Stimulated activated CD8-positive, alpha-beta memory T cell treated with anti-CD3 and anti-CD28 coated beads, Interleukin-4, amount 100 ng/mL, for 48 hours (primary cell): ENCODE results near the gene IQUB.
A peak's percentile ranks its signal among the peaks of the same experiment; 100 is the strongest.
"Not testable (repeated sequence)": the region's sequence is repeated elsewhere in the genome, so short reads cannot be mapped to it uniquely, and the experiment has no call there.

Source experiments
- DNase-seq: peaks from one replicate; pipeline ENCODE4 v3.0.0-alpha.2; 2020

Gene IQUB

DNA sequence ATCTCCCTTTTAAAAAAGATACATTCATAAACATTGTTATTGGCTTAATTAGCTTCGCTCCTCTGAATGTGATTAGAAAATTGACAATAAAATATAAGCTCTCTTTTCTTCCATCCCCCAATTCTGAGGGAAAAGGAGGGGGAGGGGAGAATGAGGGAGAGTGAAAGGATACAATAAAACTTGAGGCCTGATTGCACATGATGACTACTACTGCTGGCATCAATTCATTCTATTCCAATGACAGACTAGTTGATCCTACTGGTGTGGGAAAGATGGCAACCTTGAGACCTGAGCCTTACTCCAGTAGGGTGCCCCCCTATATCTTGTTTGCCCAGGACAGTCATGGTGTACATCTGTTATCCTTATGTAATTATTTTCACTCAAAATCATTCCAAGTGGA, 4.5 kb upstream of the IQUB start:
- DNase-seq: no peak

- DNase-seq: no peak
These were observed 3.9 kb upstream of the IQUB start for GRCh38 chr7:123538189-123538714.

- no peak for DNase-seq
These were observed 2.7 kb upstream of the IQUB start for GRCh38 chr7:123537026-123537642.

DNA sequence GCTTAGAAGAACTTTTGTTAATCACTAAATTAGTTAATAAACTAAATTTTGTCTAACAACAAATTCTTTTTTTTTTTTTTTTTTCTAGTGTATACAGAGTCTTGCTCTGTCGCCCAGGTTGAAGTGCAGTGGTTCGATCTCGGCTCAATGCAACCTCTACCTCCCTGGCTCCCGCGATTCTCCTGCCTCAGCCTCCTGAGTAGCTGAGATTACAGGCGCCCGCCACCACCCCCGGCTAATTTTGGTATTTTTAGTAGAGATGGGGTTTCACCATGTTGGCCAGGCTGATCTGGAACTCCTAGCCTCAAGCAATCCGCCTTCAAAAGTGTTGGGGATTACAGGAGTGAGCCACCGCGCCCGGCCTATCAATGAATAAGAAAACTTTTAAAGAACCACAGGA, 1.1 kb upstream of the IQUB start:
- DNase-seq: no peak

- DNase-seq: peak; percentile 23
These were observed 439 bp downstream of the IQUB start for GRCh38 chr7:123533929-123534382.

DNA sequence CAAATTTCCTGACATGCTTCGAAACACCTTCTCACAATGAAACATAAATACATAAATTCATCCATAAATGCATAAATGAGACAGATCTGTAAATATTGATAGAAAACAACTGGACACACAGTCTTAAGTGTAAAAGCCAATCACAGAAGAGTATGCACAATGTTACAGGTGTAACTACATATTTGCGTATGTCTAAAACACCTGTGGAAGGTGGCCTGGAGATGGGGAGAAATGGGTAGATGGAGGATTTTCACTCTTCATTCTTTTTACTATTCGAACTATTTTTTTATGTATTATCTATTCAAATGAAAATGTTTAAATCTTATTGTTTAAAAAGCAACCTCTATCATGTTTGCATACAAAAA, 860 bp downstream of the IQUB start:
- DNase-seq: no peak

DNA sequence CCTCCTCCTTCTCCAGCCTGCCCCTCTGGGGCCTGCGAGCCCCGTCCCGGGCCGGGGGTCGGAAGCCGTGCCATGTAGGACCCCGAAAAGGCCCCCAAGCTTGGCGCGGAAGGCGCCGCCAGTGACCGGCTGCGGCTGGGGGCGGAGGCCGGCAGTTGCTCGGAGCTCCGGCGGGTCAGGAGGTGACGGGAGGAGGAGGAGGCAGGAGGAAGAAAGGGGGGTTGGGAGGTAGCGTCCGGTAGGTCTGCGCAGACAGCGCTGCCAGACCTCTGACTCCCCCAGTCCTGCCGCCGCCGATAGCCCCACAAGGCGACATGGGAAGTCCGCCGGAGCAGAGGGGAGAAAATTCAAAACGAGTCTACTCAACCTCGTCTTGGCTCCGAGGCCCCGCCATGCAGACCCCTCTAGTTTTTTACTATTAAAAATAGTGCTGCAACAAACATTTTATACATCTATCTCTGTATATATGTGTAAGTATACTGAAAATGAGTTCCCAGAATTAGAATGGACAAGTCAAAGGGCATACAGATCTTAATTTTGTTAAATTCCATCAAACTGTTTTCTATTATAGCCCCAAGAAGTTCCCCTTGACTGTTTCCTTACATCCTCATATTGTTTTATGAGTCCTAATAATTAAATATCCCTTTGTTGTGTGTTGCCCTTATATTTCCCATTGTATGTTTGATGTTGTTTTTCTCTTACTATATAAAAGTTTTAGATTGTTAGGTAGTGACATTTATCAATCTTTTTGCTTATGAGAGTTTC, 1.4 kb downstream of the IQUB start:
- DNase-seq: peak; percentile 41

DNA sequence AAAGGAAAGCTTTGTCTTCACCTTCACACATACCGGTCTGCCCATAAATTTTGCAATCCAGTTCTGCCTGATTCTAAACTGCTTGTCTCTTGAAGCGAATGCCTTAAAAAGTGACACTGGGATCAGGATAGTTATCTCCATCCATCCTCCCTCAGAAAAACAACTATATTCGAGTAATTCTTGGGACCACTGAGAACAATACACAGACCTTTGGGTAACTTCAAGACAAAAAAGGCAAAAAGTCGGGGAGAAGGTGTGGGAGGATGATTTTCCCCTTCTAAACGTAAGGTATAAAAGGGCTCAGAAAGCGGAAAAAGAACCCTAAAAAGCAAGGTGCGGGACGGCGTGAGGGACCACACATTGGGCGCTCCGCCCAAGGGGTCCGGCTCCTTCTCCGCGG, 2.1 kb downstream of the IQUB start:
- not testable (repeated sequence) for DNase-seq

DNA sequence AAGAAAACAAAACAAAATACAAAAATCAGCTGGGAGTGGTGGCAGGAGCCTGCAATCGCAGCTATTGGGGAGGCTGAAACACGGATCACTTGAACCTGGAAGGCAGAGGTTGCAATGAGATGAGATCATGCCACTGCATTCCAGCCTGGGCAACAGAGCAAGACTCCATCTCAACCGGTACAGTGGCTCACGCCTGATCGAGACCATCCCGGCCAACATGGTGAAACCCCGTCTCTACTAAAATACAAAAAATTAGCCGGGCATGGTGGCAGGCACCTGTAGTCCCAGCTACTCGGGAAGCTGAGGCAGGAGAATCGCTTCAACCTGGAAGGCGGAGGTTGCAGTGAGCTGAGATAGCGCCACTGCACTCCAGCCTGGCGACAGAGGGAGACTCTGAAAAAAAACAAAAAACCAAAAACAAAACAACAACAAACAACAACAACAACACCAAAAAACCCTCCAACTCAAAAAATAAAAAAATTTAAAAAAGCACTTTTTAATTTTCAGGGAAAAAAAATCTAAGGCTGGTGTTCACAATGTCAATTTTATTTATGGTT, 4.3 kb downstream of the IQUB start:
- not testable (repeated sequence) for DNase-seq

- DNase-seq: no peak
These were observed 6.1 kb downstream of the IQUB start for GRCh38 chr7:123528265-123528664.

GRCh38 chr7:123527712-123528225, 6.6 kb downstream of the IQUB start:
- DNase-seq: not testable (repeated sequence)

GRCh38 chr7:123526533-123526932, 7.9 kb downstream of the IQUB start:
- not testable (repeated sequence) for DNase-seq

- no peak for DNase-seq
These were observed 12.3 kb downstream of the IQUB start for GRCh38 chr7:123522066-123522465.

DNA sequence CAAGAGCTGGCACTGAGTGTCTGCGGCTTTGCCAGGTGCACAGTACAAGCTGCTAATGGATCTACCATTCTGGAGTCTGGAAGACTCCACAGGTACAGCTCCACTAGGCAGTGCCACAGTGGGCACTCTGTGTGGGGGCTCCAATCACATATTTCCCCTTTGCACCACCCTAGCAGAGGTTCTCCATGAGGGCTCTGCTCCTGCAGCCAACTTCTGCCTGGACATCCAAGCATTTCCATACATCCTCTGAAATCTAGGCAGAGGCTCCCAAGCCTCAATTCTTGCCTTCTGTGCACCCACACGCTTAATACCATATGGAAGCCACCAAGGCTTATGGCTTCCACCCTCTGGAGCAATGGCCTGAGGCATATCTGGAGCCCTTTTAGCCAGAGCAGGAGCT, 29.2 kb downstream of the IQUB start:
- no peak for DNase-seq

DNA sequence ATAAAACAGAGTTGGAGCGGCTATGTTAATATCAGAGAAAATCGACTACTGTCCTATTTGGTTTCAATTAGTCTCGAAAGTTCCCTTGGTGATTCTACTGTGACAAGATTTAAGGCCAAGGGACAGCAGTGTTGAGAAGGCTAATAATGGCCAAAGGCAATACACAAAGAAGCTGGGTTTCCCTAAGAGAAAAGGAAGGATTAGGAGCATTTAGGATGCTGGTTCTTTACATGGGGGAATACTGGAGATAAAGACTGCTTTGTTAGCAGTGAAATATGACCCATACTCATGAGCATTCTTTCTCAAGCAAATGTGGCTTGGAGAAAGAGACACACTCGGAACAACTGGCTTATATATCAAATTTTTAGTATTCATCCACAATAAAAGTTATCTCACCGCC, 32.2 kb downstream of the IQUB start:
- no peak for DNase-seq

DNA sequence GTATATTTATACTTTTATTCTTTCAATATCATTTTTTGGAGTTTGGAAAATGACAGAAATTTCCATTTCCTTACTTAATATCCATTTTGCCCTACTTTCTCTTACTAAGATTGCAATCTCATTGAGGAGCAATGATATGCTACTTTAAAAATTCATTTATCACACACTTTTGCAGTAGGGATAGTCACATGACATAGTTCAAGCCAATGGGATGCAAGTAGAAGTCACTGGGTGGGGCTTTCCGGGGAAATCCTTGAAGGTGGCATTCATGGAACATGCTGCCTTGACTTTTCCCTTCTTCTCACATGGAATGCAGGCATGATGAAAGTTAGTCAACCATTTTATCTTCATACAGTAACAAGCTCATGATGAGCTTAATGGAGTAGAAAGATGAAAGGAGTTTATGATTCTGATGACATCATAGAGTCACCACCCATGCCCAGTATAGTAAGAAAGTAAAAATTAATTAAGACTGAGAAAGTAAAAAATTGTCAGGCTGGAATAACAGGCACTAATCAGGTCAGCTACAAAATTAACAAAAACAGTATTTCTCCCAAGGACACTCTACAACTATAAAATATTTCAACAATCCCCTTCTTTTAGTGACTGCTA, 33.4 kb downstream of the IQUB start:
- DNase-seq: no peak

- no peak for DNase-seq
These were observed 35.0 kb downstream of the IQUB start for GRCh38 chr7:123499211-123499970.

DNA sequence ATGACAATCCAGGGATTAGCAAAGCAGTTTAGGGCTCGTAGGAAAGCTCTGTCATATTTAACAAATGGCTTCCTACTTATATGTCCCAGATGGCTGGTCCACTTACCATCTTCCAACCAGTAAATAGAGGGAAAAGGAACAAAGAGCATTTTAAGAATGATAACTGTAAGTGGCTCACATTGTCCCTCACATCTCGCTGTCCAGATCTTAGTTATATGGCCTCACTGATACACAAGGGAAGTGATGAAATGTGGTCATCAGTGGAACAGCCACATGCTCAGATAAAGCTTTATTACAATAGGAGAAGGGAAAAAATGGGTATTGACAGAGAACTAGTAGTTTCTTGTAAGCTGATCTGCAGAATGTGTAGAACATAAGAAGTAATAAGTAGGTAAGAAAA, 35.8 kb downstream of the IQUB start:
- DNase-seq: no peak

GRCh38 chr7:123498031-123498430, 36.4 kb downstream of the IQUB start:
- DNase-seq: no peak

GRCh38 chr7:123494193-123494796, 40.1 kb downstream of the IQUB start:
- no peak for DNase-seq

GRCh38 chr7:123492485-123492884, 41.9 kb downstream of the IQUB start:
- no peak for DNase-seq

DNA sequence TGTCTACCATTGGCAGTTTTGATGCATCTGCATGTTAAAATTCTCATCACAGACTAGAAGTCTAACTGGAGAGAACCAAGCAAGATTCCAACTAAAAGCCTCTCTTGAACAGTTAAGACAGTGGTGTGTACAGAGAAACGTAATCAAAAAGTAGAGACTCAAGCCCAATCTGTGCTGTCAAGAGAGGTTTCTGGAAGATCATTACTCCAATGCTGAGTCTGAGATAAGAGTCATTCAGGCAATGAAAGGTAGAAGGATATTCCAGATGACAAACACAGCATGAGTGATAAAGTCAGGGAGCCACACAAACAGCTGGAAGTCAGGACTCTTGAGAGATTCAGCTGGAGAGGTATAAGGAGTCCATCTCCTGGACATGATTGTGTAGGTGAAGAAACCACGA, 48.7 kb downstream of the IQUB start:
- DNase-seq: no peak
